ENCODE data around the gene CACNA2D3.

The CACNA2D3 gene

GRCh38 chr3:54647721-54648120 is 525.4 kb downstream of the CACNA2D3 start:
- DNase-seq: no peak

- DNase-seq: no peak
Observed at GRCh38 chr3:54649551-54649950, 527.2 kb downstream of the CACNA2D3 start.

- DNase-seq: no peak
Observed at GRCh38 chr3:54653456-54654195, 531.3 kb downstream of the CACNA2D3 start.

GRCh38 chr3:54654776-54655175 is 532.4 kb downstream of the CACNA2D3 start:
- DNase-seq: no peak

GRCh38 chr3:54659347-54659746 is 537.0 kb downstream of the CACNA2D3 start:
- no peak for DNase-seq

GRCh38 chr3:54660714-54661132 is 538.4 kb downstream of the CACNA2D3 start:
- no peak for DNase-seq

- no peak for DNase-seq
Observed at GRCh38 chr3:54661151-54661550, 538.8 kb downstream of the CACNA2D3 start.

- no peak for DNase-seq
Observed at GRCh38 chr3:54663501-54664011, 541.2 kb downstream of the CACNA2D3 start.

- DNase-seq: no peak
Observed at GRCh38 chr3:54665016-54665600, 542.8 kb downstream of the CACNA2D3 start.

- no peak for DNase-seq
Observed at GRCh38 chr3:54668236-54668635, 545.9 kb downstream of the CACNA2D3 start.

- DNase-seq: no peak
Observed at GRCh38 chr3:54670201-54671000, 548.0 kb downstream of the CACNA2D3 start.

- no peak for DNase-seq
Observed at GRCh38 chr3:54671511-54671910, 549.2 kb downstream of the CACNA2D3 start.

- DNase-seq: no peak
Observed at GRCh38 chr3:54676087-54676486, 553.7 kb downstream of the CACNA2D3 start.

GRCh38 chr3:54681706-54682105 is 559.4 kb downstream of the CACNA2D3 start:
- no peak for DNase-seq

- DNase-seq: no peak
Observed at GRCh38 chr3:54685213-54685612, 562.9 kb downstream of the CACNA2D3 start.

- no peak for DNase-seq
Observed at GRCh38 chr3:54691289-54691771, 569.0 kb downstream of the CACNA2D3 start.

GRCh38 chr3:54696313-54696712 is 574.0 kb downstream of the CACNA2D3 start:
- DNase-seq: no peak

GRCh38 chr3:54698054-54698453 is 575.7 kb downstream of the CACNA2D3 start:
- DNase-seq: no peak

GRCh38 chr3:54703923-54704322 is 581.6 kb downstream of the CACNA2D3 start:
- DNase-seq: no peak

- no peak for DNase-seq
Observed at GRCh38 chr3:54705730-54706129, 583.4 kb downstream of the CACNA2D3 start.

GRCh38 chr3:54706738-54707137 is 584.4 kb downstream of the CACNA2D3 start:
- DNase-seq: no peak

GRCh38 chr3:54709785-54710184 is 587.4 kb downstream of the CACNA2D3 start:
- no peak for DNase-seq

- DNase-seq: no peak
Observed at GRCh38 chr3:54710954-54711353, 588.6 kb downstream of the CACNA2D3 start.
